Forelimb muscle (tissue), 1 donor: ENCODE results near the gene UBE2S. TPM values are rescaled to one million over a fixed set of nuclear protein-coding genes. Genes with fewer than 3 reads are reported as not detected.
"Not testable (repeated sequence)": the region's sequence is repeated elsewhere in the genome, so short reads cannot be mapped to it uniquely, and the experiment has no call there.

Experiments
- DNase-seq: peaks from one replicate; pipeline ENCODE4 v3.0.0-alpha.2; 2013; ENCODE audit warnings: low read depth
- polyA plus RNA-seq: library from polyadenylated mRNA; unstranded; fragments of 120-200 nt; gene quantifications from one replicate; pipeline ENCODE4 v1.2.1, GENCODE V29; 2013; ENCODE audit not compliant: insufficient read length

Gene UBE2S
- 41.0 TPM for polyA plus RNA-seq

DNA sequence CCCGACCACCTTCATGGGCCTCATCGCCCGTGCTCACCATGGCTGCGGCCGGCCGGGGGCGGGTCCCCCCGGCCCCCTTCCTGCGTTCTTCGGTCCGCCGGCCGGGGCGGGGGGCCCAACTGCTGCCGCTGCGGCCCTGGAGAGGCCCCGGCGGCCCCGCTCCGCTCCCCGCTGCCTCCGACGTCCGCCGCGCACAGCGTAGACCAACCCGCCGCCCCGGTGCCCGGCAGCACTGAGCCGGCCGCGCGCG lies at the start of gene UBE2S:
TSS of gene UBE2S (minus strand) at position 239 of the 250 bp plus-strand sequence. CDS start at position 40, 199 bp downstream.
- DNase-seq = not testable (repeated sequence)

DNA sequence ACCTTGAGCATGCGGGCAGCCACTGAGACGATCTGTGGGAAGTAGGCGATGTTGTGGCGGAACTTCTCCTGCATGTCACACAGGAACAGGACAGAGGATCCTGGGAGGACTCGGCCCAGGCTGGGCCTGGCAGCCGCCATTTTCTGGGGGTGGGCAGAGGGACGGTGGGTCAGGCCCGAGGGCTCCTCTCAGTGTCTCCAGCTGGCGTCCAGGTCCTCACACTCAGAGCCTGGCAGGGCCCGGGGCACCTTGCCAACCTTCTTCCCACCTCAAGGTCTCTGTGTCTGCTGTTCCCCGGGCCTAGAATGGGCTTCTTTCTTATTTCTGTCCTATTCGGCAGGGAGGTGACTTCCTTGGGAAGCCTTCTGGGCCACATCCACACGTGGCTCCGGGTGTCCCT lies 48.8 kb upstream of the UBE2S start:
- no peak for DNase-seq

DNA sequence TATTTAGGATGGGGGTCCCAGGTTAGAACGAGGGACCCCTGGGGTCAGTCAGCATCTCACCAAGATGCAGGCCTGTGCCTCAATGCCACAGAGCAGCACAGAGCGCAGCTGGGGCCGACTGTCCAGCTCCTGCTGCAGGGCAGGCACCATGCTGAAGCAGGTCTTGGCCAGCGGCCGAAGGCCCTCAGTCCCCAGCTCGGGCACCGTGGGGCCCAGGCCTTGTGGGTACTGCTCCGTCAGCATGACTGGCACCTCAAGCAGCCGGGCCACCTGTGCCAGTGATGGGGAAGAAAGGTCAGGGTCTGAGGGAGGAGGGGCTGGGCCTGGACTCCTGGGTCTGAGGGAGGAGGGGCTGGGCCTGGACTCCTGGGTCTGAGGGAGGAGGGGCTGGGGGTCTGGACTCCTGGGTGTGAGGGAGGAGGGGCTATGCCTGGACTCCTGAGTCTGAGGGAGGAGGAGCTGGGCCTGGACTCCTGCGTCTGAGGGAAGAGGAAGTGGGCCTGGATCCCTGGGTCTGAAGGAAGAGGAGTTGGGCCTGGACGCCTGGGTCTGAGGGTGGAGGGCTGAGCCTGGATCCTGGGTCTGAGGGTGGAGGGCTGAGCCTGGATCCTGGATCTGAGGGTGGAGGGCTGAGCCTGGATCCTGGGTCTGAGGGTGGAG lies 48.1 kb upstream of the UBE2S start:
- DNase-seq = no peak

DNA sequence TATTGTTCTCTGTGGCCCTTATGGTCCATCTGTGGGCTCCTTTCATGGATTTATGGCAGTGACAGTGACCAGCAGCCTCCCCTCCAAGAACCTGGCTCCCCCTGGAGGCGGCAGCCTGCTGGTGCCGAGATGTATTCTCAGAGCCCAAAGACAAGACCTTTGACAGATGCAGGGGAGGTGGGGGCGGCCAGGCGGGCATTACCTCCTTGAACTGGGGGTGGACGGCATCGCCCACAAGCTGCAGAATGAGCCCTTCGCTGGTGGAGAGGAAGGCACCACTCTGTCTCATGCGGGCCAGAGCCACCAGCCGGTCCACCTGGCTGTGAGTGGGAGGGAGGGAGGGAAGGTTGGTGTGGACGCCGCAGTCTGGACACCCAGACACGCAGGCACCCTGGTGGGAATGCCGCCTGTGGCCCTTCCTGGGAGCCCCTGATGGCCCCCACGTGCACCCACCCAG lies 47.2 kb upstream of the UBE2S start:
- DNase-seq = no peak

DNA sequence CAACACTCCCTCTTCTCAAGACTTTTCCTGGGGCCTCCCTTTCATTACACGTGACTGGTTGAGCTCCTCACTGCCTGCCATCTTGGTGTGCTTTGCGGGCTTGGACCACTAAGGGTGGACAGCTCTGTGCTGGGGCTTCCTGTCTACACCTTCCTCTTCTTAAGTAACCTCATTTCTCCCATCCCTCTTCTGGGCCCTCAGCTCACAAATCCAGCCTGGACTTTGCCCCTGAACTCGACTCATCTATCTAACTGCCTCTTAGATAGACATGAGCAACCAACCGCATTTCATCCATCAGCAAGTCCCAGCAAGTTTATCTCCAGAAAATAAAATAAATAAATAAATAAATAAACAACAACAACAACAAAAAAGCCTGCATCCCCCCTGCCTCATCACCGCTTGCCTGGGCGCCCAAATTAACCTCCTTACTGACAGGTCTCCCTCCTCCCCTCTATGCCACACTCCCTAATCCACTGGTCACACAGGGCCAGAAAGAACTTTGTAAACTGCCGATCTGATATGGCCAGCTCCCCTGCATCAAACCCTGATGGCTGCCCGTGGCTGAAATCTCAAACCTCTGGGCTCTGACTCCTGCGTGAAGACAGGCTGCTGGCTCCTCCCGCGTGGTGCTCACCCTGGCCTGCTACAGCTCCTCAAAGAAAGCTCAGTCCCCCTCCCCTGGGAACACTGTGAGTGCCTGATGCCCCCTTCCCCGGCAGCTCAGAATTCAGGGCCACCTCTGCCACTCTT lies 46.1 kb upstream of the UBE2S start:
- no peak for DNase-seq

DNA sequence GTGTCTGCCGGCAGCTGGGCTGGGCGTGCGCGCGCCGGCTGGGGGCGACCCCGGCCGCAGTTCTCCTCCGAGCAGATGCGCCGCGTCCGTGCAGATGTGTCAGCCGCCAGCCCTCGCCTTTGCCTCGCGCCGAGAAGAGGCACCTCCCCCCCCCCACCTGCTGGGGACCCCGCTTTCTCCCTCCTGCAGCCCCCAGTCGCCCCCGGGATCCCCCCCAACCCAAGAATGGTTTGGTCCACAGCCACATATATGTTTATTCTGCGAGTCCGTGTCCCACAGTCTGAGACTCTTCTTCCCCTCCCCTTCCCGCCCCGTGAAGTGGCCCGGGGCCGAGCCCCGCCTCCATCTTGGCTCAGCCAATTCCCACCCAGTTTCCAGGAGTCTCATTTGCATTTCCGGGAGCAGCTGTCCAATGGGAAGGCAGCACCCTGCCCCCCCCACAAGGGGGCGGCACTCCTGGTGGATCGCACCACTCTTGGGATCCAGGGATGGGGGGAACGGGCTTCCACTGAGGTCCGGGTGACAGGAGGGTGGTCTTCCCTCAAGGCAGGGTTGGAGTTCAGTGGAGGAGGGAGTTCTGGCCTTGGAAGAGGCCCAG lies 45.3 kb upstream of the UBE2S start:
- no peak for DNase-seq

DNA sequence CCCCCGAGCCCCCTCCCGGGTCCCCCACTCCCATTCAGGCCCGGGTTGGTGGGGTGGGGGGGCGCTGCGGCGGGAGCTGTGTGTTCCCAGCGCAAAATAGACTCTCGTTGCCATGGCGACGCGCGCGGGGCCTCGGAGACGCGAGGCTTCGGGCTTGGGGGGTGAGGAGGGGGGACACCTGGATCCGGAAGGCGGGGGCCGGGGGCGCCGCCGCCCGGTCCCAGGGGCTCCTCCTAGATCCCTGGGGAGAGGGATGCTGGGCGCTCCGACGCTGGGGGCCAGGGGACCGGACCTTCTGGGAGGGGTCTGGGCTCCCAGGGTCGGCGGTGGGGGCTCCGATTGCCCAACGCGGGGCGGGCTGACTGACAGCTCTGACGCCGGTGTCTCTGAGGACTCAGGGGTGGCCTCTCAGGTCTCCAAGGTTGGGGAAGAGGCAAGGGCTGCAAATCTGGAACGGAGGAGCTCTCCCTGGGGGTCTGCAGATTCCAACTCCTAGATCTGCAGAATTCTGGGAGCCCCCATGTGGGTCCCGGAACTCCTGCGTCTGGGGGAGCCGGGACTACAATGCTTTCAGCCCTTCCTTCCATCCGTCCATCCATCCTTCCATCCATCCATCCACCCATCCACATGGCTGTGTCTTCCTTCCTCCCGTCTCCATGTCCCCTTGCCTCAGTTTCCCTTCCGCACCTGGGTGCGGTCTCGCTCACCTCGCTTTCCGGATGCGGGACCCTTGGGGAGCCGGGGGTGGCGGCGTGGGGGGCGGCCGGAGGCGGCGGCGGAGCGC lies 44.6 kb upstream of the UBE2S start:
- no peak for DNase-seq

DNA sequence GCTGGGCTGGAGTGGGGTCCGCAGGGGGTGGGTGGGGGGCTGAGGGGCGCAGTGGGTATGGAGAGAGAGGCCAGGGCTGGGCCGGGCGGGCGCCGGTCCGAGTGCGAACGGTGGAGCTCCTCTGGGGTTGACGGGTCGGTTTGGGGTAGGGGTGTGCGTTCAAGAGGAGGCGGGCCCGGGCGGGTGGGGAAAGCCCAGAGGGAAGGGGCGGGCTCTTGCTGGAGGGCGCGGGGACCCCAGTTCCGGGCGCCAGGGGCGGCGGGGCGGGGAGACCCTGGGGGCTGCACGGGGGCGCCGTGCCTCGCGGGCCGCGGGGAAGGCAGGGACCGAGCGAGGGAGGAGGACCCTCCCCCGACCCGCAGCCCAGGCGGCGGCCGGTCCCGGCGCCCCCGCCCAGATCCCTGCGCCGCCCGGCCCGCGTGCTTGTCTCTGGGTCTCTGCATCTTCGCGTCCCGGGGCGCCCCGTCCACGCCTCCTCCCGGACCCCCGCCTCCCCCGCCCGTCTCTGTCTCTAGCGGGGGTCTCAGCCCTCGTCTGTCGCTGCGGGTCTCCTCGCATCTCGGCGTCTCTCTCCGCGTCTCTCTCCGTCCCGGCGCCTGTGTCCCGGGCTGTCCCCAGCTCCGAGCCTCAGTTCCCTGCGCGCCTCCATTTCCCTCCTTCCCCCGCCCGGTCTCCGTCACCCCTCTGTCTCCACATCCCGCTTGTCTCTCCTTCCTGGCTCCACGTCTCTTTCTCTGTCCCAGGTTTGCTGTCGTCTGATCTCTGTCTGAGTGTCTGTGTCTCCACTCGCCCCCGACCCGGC lies 43.8 kb upstream of the UBE2S start:
- DNase-seq = no peak

DNA sequence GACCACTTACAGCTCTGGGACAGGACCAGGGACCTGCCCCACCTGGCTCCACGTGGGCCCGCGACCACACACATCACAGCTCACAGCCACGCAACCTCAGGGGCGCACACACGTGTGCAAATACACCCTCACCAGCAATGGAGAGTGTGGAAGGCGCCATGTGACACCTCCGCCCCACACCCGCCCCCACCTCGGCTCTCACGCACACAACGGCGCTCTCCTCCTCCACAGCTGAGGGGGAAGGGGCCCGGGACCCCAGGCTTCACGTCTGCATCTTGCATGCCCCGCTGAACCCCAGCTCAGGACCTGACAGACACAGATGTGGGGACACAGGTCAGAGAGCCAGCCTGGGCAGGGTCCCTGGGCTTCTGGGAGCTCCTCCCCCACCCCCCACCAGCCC lies 41.9 kb upstream of the UBE2S start:
- DNase-seq = no peak

DNA sequence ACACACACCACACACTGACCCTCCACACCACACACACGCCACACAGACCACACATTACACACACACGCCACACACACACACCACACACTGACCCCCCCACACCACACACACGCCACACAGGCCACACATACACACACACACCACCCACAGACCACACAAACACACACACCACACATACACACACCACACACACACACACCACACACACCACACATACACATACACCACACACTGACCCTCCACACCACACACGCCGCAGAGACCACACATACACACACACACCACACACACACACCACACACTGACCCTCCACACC lies 40.5 kb upstream of the UBE2S start:
- DNase-seq = not testable (repeated sequence)

DNA sequence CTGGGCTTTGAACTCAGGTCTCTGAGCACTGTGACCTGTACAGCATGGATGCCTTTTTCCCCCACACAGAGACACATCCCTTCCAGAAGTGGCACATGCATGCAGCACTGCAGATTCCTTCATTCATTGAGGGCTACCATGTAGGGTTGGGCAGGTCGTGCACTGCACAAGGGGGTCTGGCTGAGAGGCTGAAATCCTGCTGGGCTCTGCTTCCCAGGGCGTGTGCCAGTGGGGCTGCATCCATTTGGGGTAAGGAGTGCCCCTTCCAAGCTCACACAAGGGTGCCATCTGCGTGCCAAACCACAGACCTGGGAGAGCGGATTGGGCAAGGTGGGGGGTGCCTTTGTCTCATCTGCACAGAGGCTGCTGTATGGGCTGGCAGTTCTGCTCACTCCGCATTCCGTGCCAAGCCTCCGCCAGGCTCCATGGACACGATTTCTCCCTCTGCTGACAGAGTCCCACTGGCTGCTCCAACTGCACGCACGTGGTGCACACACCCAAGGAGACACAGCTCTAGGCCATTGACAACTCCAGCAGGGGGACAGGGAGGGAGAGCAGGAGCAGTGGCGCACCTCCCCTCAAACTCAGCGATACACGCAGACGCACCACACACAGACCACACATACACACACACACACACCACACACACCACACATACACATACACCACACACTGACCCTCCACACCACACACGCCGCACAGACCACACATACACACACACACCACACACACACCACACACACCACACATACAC lies 40.0 kb upstream of the UBE2S start:
- DNase-seq = no peak

DNA sequence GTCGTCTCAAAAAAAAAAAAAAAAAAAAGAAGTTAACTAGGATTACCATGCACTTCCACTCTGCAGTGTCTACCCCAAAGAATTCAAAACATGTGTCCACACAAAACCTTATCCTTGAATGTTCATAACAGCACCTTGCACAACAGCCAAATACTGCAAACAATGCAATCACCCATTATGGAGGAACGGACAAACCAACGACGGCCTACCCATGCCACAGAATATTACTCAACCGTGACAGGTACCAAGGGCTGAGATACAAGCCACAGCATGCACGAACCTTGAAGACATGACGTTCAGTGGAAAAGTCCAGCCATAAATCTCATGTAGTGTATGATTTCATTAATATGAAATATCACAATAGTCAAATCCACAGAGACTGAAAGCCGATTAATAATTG lies 38.5 kb upstream of the UBE2S start:
- no peak for DNase-seq

DNA sequence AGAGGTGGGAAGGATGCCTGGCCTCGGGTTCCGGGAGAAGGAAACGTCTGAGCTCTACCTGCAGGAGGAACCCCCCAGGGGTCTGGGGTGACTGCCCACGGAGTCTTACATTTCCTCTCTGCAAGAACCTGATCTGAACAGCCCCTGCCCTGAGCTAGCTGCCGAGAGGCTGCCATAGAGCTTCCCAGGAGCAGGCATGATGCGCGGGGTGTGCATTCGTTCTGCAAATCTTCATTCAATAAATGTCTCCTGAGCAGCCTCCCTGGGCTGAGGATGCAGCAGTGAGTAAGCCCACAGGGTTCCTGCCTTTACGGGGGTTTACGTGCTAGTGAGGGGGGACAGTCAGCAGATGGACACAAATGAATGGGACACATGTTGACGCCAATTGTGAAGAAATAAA lies 37.1 kb upstream of the UBE2S start:
- DNase-seq = no peak

DNA sequence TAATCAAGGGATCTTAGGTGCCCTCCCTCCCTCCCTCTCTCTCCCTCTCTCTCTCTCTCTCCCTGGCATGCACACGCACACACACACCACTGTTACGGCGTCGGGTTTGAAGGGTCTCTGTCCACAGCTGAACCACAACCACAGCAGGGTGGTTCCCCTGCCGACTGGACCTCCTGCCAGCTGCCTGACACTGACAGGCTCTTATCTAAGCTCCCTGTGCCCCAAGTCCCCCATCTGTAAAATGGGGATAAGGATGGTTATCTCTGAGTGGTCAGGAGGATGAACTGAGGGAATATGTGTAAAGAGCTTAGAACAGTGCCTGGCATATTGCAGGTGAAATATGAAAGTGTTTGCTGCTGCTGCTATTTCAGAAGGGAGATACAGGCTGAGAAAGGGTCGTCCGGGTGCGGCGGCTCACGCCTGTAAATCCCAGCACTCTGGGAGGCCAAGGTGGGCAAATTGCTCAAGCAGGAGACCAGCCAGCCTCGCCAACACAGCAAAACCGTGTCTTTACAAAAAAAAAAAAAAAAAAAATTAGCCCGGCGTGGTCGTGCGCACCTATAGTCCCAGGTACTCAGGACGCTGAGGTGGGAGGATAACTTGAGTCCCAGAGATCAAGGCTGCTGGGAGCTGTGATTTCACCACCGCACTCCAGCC lies 36.4 kb upstream of the UBE2S start:
- DNase-seq = no peak

DNA sequence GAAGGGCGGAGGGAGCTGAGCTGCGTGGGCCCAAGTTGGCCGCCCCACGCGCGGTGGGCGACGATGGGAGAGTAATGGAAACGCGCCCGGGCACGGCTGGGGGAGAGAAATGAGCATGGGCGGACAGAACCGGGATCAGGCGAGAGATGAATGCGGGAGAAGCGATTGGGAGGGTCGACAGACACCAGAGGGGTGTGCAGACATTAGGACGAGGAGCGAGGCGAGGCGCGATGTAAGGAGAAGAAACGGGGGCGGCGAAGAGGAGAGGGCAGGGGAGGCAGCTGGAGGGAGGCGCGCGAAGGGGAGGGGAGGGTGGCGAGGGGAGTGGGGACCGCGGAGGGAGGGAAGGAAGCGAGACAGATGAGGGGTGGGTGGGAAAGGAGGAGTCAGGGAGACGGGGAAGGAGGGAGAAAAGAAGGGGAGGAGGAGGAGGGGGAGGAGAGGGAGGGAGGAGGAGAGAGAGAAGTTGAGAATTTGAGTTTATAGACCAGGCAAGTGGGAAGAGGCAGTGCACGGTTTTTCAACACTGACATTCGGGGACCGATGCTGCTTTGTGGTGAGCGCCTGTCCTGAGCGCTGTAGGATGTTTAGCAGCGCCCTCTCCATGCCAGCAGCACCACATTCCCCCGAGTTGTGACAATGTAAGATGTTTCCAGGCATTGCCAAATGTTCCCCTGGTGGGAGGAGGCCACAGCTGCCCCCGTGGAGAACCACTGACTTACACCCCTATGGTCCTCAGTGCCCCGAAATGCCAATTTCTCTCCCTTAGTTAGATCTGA lies 35.6 kb upstream of the UBE2S start, which contains the start of gene SHISA7:
TSS of gene SHISA7 (minus strand) at position 256 of the 779 bp plus-strand sequence. CDS start 437 bp downstream, outside the sequence.
- DNase-seq = no peak

DNA sequence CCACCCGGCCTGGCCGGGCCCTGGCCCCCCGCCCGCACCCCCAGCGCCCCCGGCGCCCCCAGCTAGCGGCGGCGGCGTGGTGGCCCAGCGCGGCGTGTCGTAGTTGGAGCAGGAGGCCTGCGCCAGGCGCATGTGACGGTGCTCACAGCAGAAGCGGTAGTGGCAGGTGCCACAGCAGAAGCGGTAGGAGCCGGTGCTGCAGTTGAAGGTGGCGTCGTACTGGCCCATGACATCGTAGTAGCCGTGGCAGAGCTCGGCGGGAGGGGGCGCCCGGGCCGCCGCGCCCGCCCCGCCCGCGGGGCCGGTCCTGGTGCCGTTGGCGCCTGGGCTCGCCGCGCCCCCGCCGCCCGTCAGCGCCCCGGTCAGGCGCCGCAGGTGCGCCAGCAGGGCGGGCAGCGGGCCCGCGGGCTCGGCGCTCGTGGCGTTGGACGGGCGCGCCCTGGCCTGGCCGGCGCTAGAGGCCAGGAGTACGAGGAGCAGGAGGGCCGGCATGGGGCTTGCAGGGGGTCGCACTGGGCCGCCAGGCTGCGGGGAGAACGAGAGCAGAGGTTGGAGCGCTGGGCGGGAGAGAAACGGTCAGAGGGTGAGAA lies 34.9 kb upstream of the UBE2S start:
- DNase-seq = no peak

DNA sequence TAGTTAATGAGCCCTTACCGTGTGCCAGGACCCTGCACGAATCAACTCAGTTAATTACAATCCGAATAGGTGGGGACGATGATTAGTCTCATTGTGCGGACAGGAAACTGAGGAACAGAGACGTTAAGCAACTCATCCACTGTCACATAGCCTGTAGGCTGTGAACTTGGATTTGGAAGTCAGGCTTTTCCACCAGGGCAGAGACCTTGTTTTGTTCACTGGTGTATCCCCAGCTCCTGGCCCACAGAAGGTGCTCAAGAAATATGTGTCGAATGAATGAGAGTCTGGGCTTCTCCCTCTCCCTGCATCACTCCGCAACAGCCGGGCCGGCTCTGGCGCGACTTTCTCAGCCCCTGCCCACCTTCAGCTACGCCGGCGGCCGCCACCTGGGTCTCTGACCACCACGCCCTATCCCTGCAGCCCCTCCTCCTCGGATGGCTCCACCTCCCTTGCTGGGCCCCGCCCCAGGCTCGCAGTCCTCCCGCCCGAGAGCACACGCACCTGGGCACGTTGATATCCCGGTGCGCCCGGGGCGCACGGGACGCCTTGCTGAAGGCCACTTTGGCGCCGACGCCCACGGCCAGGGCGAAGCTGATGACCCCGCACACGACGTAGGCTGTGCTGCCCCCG lies 34.2 kb upstream of the UBE2S start:
- no peak for DNase-seq

DNA sequence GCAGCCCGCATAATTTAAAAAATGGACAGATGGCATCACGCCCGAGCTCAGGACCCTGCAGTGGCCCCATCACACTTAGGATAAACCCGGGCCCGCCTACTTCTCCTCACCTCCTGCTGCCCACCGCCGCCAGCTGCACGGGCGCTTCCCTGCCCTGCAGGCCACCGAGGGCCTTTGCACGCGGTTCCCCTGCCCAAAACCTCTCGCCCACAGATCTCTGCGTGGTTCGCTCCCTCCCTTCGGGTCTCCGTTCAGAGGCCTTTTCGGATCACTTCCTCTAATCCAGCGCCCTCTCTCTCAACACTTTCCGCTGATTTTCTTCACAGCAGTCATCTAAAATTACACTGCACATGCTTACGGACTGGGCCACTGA lies 33.7 kb upstream of the UBE2S start:
- DNase-seq = no peak
